ENCODE results near the gene TMEM126B. TPM values are rescaled to one million over a fixed set of nuclear protein-coding genes. Genes with fewer than 3 reads are reported as not detected.

Gene TMEM126B
- total RNA-seq, 1 experiment from 2014 or later: 74.0 TPM

GRCh38 chr11:85602526-85603213, 25.7 kb upstream of the TMEM126B start:
- Mint-ChIP-seq H3K27ac (peak overlapping the region in 1 of 3 experiments; percentile 46; a peak in 2 of 7 replicates), H3K9me3 (peaks cover 8 to 11% of the 10 kb centered on the region in 2 experiments), H3K4me1 (peaks cover 33 to 36% of the 10 kb centered on the region in 2 experiments), H3K36me3 (ENCODE audit: insufficient read depth in 1 of 3, low read depth in 3 of 3) (peaks cover 16 to 20% (median 17%) of the 10 kb centered on the region in 3 experiments), H3K4me3 (no peak overlapping the region), H3K27me3 (ENCODE audit: low read depth) (peaks cover 3% of the 10 kb centered on the region; the same call in 1 of the 2 replicates)
- H4K5ac ChIP-seq (ENCODE audit: insufficient read length, low read depth, low read length): no peak overlapping the region
- H3K9ac ChIP-seq (ENCODE audit: extremely low read depth, insufficient read length, low read length): no peak overlapping the region
- H3K4me2 ChIP-seq (ENCODE audit: insufficient read depth, insufficient read length, low read length): no peak overlapping the region
- no peak overlapping the region for H3T11ph ChIP-seq (ENCODE audit: low read length)
- no peaks in the 10 kb centered on the region for H3K79me2 ChIP-seq (ENCODE audit: insufficient read depth, low read length)
- H3K79me1 ChIP-seq (ENCODE audit: insufficient read depth, low read depth, low read length, poor library complexity, severe bottlenecking): no peaks in the 10 kb centered on the region
- no peak overlapping the region for H3K14ac ChIP-seq (ENCODE audit: insufficient read depth, low read length)
- no peak overlapping the region for H2BK12ac ChIP-seq (ENCODE audit: insufficient read length, low read depth, low read length)
- H4K8ac ChIP-seq (replicated peaks; ENCODE audit: insufficient read length, low read depth, low read length): no peak overlapping the region
- H2BK5ac ChIP-seq (ENCODE audit: insufficient read length, low read length): no peak overlapping the region
- H2AFZ ChIP-seq (ENCODE audit: low read length): no peak overlapping the region
- no peaks in the 10 kb centered on the region for H3K9me3 ChIP-seq (ENCODE audit: control insufficient read depth, low read depth, low read length)
- H3K56ac ChIP-seq (ENCODE audit: insufficient read length, low read depth, low read length): no peak overlapping the region
- H3K23me2 ChIP-seq (ENCODE audit: insufficient read length, low read depth, low read length, poor library complexity, severe bottlenecking): no peaks in the 10 kb centered on the region
- H3K18ac ChIP-seq (ENCODE audit: insufficient read length, low read depth, low read length): no peak overlapping the region
- H3K4me1 ChIP-seq (ENCODE audit: insufficient read depth, low read length): no peaks in the 10 kb centered on the region; the same call in 1 of the 2 replicates
- H3K27me3 ChIP-seq (ENCODE audit: insufficient read depth, low read length): no peaks in the 10 kb centered on the region
- H2BK20ac ChIP-seq (ENCODE audit: low read depth, low read length, poor library complexity, severe bottlenecking): no peak overlapping the region
- no CpG with 5 or more reads among the region's 2 CpGs for WGBS (ENCODE audit: extremely low coverage, insufficient read length, low lambda C conversion rate)
- no peak for DNase-seq
- TF ChIP-seq, protein P1, sequence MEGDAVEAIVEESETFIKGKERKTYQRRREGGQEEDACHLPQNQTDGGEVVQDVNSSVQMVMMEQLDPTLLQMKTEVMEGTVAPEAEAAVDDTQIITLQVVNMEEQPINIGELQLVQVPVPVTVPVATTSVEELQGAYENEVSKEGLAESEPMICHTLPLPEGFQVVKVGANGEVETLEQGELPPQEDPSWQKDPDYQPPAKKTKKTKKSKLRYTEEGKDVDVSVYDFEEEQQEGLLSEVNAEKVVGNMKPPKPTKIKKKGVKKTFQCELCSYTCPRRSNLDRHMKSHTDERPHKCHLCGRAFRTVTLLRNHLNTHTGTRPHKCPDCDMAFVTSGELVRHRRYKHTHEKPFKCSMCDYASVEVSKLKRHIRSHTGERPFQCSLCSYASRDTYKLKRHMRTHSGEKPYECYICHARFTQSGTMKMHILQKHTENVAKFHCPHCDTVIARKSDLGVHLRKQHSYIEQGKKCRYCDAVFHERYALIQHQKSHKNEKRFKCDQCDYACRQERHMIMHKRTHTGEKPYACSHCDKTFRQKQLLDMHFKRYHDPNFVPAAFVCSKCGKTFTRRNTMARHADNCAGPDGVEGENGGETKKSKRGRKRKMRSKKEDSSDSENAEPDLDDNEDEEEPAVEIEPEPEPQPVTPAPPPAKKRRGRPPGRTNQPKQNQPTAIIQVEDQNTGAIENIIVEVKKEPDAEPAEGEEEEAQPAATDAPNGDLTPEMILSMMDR (conservative IDR thresholded peaks at IDR 0.05): no peak
- no peak overlapping the region for H4K91ac ChIP-seq (ENCODE audit: insufficient read length, low read depth, low read length)
- no peak overlapping the region for H3K4ac ChIP-seq (ENCODE audit: low read depth, low read length)
- H2AK5ac ChIP-seq (ENCODE audit: insufficient read length, low read length): no peak overlapping the region
- no peaks in the 10 kb centered on the region for H4K20me1 ChIP-seq (ENCODE audit: control insufficient read depth, insufficient read depth, insufficient read length)
- no peak overlapping the region for H3K27ac ChIP-seq (ENCODE audit: insufficient read length, low read depth, low read length)
- H2BK15ac ChIP-seq (ENCODE audit: low read depth, low read length): no peak overlapping the region
- no peak overlapping the region for H2BK120ac ChIP-seq (ENCODE audit: low read depth, low read length, poor library complexity, severe bottlenecking)
- H3K23ac ChIP-seq (ENCODE audit: insufficient read length, low read depth, low read length): no peak overlapping the region

Data from H9 (cell line).